Naive thymus-derived CD4-positive, alpha-beta T cell (primary cell): Measurements from ENCODE around the gene SH3RF3. TPM values are rescaled to one million over a fixed set of nuclear protein-coding genes. Genes with fewer than 3 reads are reported as not detected.

Experiments
- ATAC-seq: fragments of 150-1000 bp; cut with Tn5 transposase; 2 replicates; pipeline ENCODE4 v1.10.0; 2021; ENCODE audit warnings: mild to moderate bottlenecking, moderate library complexity
- CTCF ChIA-PET: fragments of 350-600 bp; sonication (Branson Sonifier 250); formaldehyde crosslinking; loops from one replicate; lab custom pipeline; 2021; ENCODE audit warnings: antibody characterized with exemption; lab: Charles Lee
- POLR2A ChIA-PET: fragments of 350-600 bp; sonication (Branson Sonifier 250); formaldehyde crosslinking; loops from one replicate; lab custom pipeline; 2021; ENCODE audit warnings: antibody characterized with exemption, inconsistent platforms; lab: Charles Lee
- DNase-seq, 9 donors: peaks; one replicate each; pipeline versions ENCODE4 v3.0.0 to v3.0.0-alpha.2; 2020 to 2022; ENCODE audit warnings: mixed read lengths in 1 of 9
- H3K27ac ChIP-seq: one replicate; pipeline ENCODE4 v1.7.0; 2013; ENCODE audit warnings: mild to moderate bottlenecking, low read depth, low read length, moderate library complexity
- H3K27me3 ChIP-seq, 2 donors: one replicate each; pipeline ENCODE4 v1.7.0; 2013; ENCODE audit warnings: low read length in 2 of 2, mild to moderate bottlenecking in 2 of 2, moderate library complexity in 2 of 2; ENCODE audit not compliant: control insufficient read depth in 2 of 2, insufficient read depth in 2 of 2
- H3K36me3 ChIP-seq, 3 experiments: 1 replicate in 2 of 3; 2 replicates in 1 of 3; pipeline ENCODE4 v1.7.0; 2013; ENCODE audit warnings: low read length in 3 of 3, mild to moderate bottlenecking in 3 of 3, moderate library complexity in 1 of 3; ENCODE audit not compliant: insufficient read depth in 3 of 3, control insufficient read depth in 2 of 3
- H3K4me1 ChIP-seq, 2 donors: one replicate each; pipeline ENCODE4 v1.7.0; 2013; ENCODE audit warnings: low read length in 2 of 2, mild to moderate bottlenecking in 2 of 2, moderate library complexity in 1 of 2; ENCODE audit not compliant: control insufficient read depth in 2 of 2, insufficient read depth in 2 of 2
- H3K4me3 ChIP-seq: 2 replicates; pipeline ENCODE4 v1.7.0; 2013; ENCODE audit warnings: mild to moderate bottlenecking, low read length
- H3K9me3 ChIP-seq, 3 experiments: 1 replicate in 2 of 3; 2 replicates in 1 of 3; pipeline ENCODE4 v1.7.0; 2013; ENCODE audit warnings: low read length in 3 of 3; ENCODE audit not compliant: control insufficient read depth in 2 of 3
- H3K27ac Mint-ChIP-seq, 9 donors: one replicate each; pipeline ENCODE4 v1.8.0; 2020 to 2022; ENCODE audit warnings: mixed read lengths in 9 of 9, mild to moderate bottlenecking in 8 of 9, moderate library complexity in 5 of 9, inconsistent platforms in 2 of 9
- H3K27me3 Mint-ChIP-seq, 5 donors: one replicate each; pipeline ENCODE4 v1.8.0; 2021 to 2022; ENCODE audit warnings: mixed read lengths in 5 of 5, mild to moderate bottlenecking in 1 of 5
- H3K36me3 Mint-ChIP-seq, 5 donors: one replicate each; pipeline ENCODE4 v1.8.0; 2020 to 2022; ENCODE audit warnings: mixed read lengths in 5 of 5, mild to moderate bottlenecking in 3 of 5, inconsistent platforms in 1 of 5
- H3K4me1 Mint-ChIP-seq, 7 donors: one replicate each; pipeline ENCODE4 v1.8.0; 2020 to 2022; ENCODE audit warnings: mixed read lengths in 7 of 7, mild to moderate bottlenecking in 3 of 7, inconsistent platforms in 1 of 7
- H3K4me3 Mint-ChIP-seq, 10 donors: one replicate each; pipeline ENCODE4 v1.8.0; 2020 to 2022; ENCODE audit warnings: mild to moderate bottlenecking in 10 of 10, mixed read lengths in 10 of 10, moderate library complexity in 6 of 10, inconsistent platforms in 2 of 10
- H3K9me3 Mint-ChIP-seq, 11 donors: one replicate each; pipeline ENCODE4 v1.8.0; 2020 to 2022; ENCODE audit warnings: mixed read lengths in 11 of 11, mild to moderate bottlenecking in 4 of 11, inconsistent platforms in 1 of 11, moderate library complexity in 1 of 11
- intact Hi-C, 2 donors: fragments of 100-400 bp; cut with micrococcal nuclease; formaldehyde crosslinking; loops; one replicate each; pipeline ENCODE4 v1.15.1; 2023
- polyA plus RNA-seq, 2 donors: library from polyadenylated mRNA; unstranded; fragments of 300-500 nt; fragmentation: Illumina TruSeq; gene quantifications; one replicate each; pipeline ENCODE4 v1.2.3, GENCODE V29; 2021
- total RNA-seq, 6 experiments: library from RNA in 5 of 6; stranded (reverse) in 5 of 6; gene quantifications; 1 replicate in 5 of 6; 2 replicates in 1 of 6; pipeline ENCODE4 v1.2.3 and lab custom pipeline; 2021 to 2026

SH3RF3 gene
- total and polyA plus RNA-seq, 7 experiments from 2014 or later = 0.19 to 11.5 (median 4.8) TPM

- H3K27ac ChIP-seq = no peak overlapping the region
- ChIA-PET POLR2A (no interaction called here), CTCF (interaction anchor here (0.7 kb wide), 1 partner anchor 18 kb away, joined by 3 read pairs; no protein-coding TSS in a partner anchor)
These were observed 103.9 kb downstream of the SH3RF3 start for GRCh38 chr2:109232909-109233308.

GRCh38 chr2:109233643-109234042, 104.6 kb downstream of the SH3RF3 start:
- Mint-ChIP-seq H3K27me3 (peaks cover 0 to 37% (median 0%) of the 10 kb centered on the region in 5 donors), H3K27ac (no peak overlapping the region), H3K4me3 (no peak overlapping the region), H3K36me3 (peaks cover 0 to 3% (median 0%) of the 10 kb centered on the region in 5 donors), H3K4me1 (peaks cover 17 to 50% (median 31%) of the 10 kb centered on the region in 7 donors), H3K9me3 (peaks cover 0 to 4% (median 0%) of the 10 kb centered on the region in 11 donors)
- Histone ChIP-seq H3K27ac (no peak overlapping the region), H3K9me3 (no peaks in the 10 kb centered on the region), H3K36me3 (no peaks in the 10 kb centered on the region), H3K27me3 (peaks cover 0 to 4% of the 10 kb centered on the region in 2 donors), H3K4me3 (no peak overlapping the region), H3K4me1 (peaks cover 4 to 5% of the 10 kb centered on the region in 2 donors)
- DNase-seq = no peak
- intact Hi-C loops = no loop called here
- no peak for ATAC-seq
- ChIA-PET CTCF (no interaction called here), POLR2A (no interaction called here)

More at GRCh38 chr2:109232909-109233308, 103.9 kb downstream of the SH3RF3 start:
- intact Hi-C loops = no loop called here
- Histone ChIP-seq H3K9me3 (no peaks in the 10 kb centered on the region), H3K27me3 (peaks cover 0 to 4% of the 10 kb centered on the region in 2 donors), H3K36me3 (no peaks in the 10 kb centered on the region), H3K4me1 (no peaks in the 10 kb centered on the region), H3K4me3 (no peak overlapping the region)
- no peak for ATAC-seq
- Mint-ChIP-seq H3K36me3 (peaks cover 0 to 3% (median 0%) of the 10 kb centered on the region in 5 donors), H3K4me3 (no peak overlapping the region), H3K9me3 (peaks cover 0 to 4% (median 0%) of the 10 kb centered on the region in 11 donors), H3K27ac (no peak overlapping the region), H3K27me3 (peaks cover 0 to 43% (median 0%) of the 10 kb centered on the region in 5 donors), H3K4me1 (peaks cover 13 to 46% (median 28%) of the 10 kb centered on the region in 7 donors)
- no peak for DNase-seq

GRCh38 chr2:109234355-109234754, 105.3 kb downstream of the SH3RF3 start:
- POLR2A ChIA-PET = no interaction called here
- no peak overlapping the region for H3K4me3 Mint-ChIP-seq
- CTCF ChIA-PET = no interaction called here
- H3K9me3 ChIP-seq = no peaks in the 10 kb centered on the region
- H3K27ac Mint-ChIP-seq = no peak overlapping the region
- H3K9me3 Mint-ChIP-seq = peaks cover 0 to 4% (median 0%) of the 10 kb centered on the region in 11 donors
- H3K4me1 ChIP-seq = peaks cover 6 to 12% of the 10 kb centered on the region in 2 donors
- peaks cover 17 to 51% (median 34%) of the 10 kb centered on the region in 7 donors for H3K4me1 Mint-ChIP-seq
- no peak overlapping the region for H3K27ac ChIP-seq
- DNase-seq (no peak), ATAC-seq (no peak)
- H3K36me3 ChIP-seq = no peaks in the 10 kb centered on the region
- peaks cover 0 to 4% of the 10 kb centered on the region in 2 donors for H3K27me3 ChIP-seq
- peaks cover 0 to 32% (median 0%) of the 10 kb centered on the region in 5 donors for H3K27me3 Mint-ChIP-seq
- intact Hi-C loops = no loop called here
- no peak overlapping the region for H3K4me3 ChIP-seq
- H3K36me3 Mint-ChIP-seq = peaks cover 0 to 3% (median 0%) of the 10 kb centered on the region in 5 donors

GRCh38 chr2:109236147-109236546, 107.1 kb downstream of the SH3RF3 start:
- no peak for ATAC-seq
- no peak overlapping the region for H3K4me3 ChIP-seq
- H3K36me3 Mint-ChIP-seq = peaks cover 0 to 3% (median 0%) of the 10 kb centered on the region in 5 donors

GRCh38 chr2:109237792-109238191, 108.8 kb downstream of the SH3RF3 start:
- H3K27ac Mint-ChIP-seq = no peak overlapping the region
- no peak overlapping the region for H3K4me3 Mint-ChIP-seq
- Histone ChIP-seq H3K36me3 (no peaks in the 10 kb centered on the region), H3K27ac (no peak overlapping the region), H3K4me1 (peaks cover 6 to 12% of the 10 kb centered on the region in 2 donors), H3K9me3 (no peaks in the 10 kb centered on the region), H3K4me3 (no peak overlapping the region), H3K27me3 (no peaks in the 10 kb centered on the region)
- ChIA-PET CTCF (no interaction called here), POLR2A (no interaction called here)
- no peak for ATAC-seq
- H3K9me3 Mint-ChIP-seq = peaks cover 0 to 4% (median 0%) of the 10 kb centered on the region in 11 donors
- intact Hi-C loops = loop anchor here (1.0 to 2.0 kb wide), 3 partner anchors 23 to 382 kb away; no protein-coding TSS in a partner anchor
- H3K27me3 Mint-ChIP-seq = peaks cover 0 to 8% (median 0%) of the 10 kb centered on the region in 5 donors
- peaks cover 25 to 53% (median 44%) of the 10 kb centered on the region in 7 donors for H3K4me1 Mint-ChIP-seq
- DNase-seq = no peak
- H3K36me3 Mint-ChIP-seq = peaks cover 0 to 3% (median 0%) of the 10 kb centered on the region in 5 donors

More at GRCh38 chr2:109236147-109236546, 107.1 kb downstream of the SH3RF3 start:
- peaks cover 23 to 50% (median 42%) of the 10 kb centered on the region in 7 donors for H3K4me1 Mint-ChIP-seq
- peaks cover 0 to 4% (median 0%) of the 10 kb centered on the region in 11 donors for H3K9me3 Mint-ChIP-seq
- Histone ChIP-seq H3K4me1 (peaks cover 6 to 12% of the 10 kb centered on the region in 2 donors), H3K27me3 (no peaks in the 10 kb centered on the region), H3K9me3 (no peaks in the 10 kb centered on the region), H3K36me3 (no peaks in the 10 kb centered on the region), H3K27ac (no peak overlapping the region)
- H3K27ac Mint-ChIP-seq = peak overlapping the region in 1 of 9 donors; percentile 18
- H3K27me3 Mint-ChIP-seq = peaks cover 0 to 23% (median 0%) of the 10 kb centered on the region in 5 donors
- H3K4me3 Mint-ChIP-seq = no peak overlapping the region
- CTCF ChIA-PET = interaction anchor here (1.2 kb wide), 1 partner anchor 9 kb away, joined by 3 read pairs; no protein-coding TSS in a partner anchor
- DNase-seq = no peak
- intact Hi-C loops = no loop called here
- POLR2A ChIA-PET = no interaction called here

- POLR2A ChIA-PET = no interaction called here
- H3K27me3 ChIP-seq = no peaks in the 10 kb centered on the region
- intact Hi-C loops = loop anchor here (1.0 to 2.0 kb wide), 3 partner anchors 24 to 383 kb away; no protein-coding TSS in a partner anchor
- H3K36me3 ChIP-seq = no peaks in the 10 kb centered on the region
- no peak overlapping the region for H3K27ac ChIP-seq
- H3K9me3 ChIP-seq = no peaks in the 10 kb centered on the region
- no peak overlapping the region for H3K4me3 ChIP-seq
- peaks cover 6 to 12% of the 10 kb centered on the region in 2 donors for H3K4me1 ChIP-seq
- Mint-ChIP-seq H3K9me3 (peaks cover 0 to 4% (median 0%) of the 10 kb centered on the region in 11 donors), H3K36me3 (peaks cover 0 to 2% (median 0%) of the 10 kb centered on the region in 5 donors), H3K4me3 (peak overlapping the region; percentile 7 to 73 (median 43)), H3K27ac (peak overlapping the region in 4 of 9 donors; percentile 54 to 87 (median 71)), H3K27me3 (peaks cover 0 to 10% (median 0%) of the 10 kb centered on the region in 5 donors), H3K4me1 (peaks cover 25 to 59% (median 44%) of the 10 kb centered on the region in 7 donors)
- DNase-seq (peak in 8 of 9 donors; percentile 18 to 64 (median 53)), ATAC-seq (peak; percentile 94)
- CTCF ChIA-PET = interaction anchor here (1.6 kb wide), 1 partner anchor 8 kb away, joined by 4 read pairs; no protein-coding TSS in a partner anchor
These were observed 109.6 kb downstream of the SH3RF3 start for GRCh38 chr2:109238580-109238979.
